OCI-LY7 (cell line): ENCODE results near the gene FMN1. TPM values are rescaled to one million over a fixed set of nuclear protein-coding genes. Genes with fewer than 3 reads are reported as not detected.

Source experiments
- BruUV-seq: library from RNA; stranded (reverse); fragments of 400-500 nt; replicated peaks from 2 replicates; lab custom pipeline; 2021; lab: Mats Ljungman, UMichigan
- CTCF ChIA-PET: fragments of 300-600 bp; sonication (Branson Sonifier 250); formaldehyde crosslinking; loops from one replicate; lab custom pipeline; 2022; ENCODE audit warnings: antibody characterized with exemption; ENCODE audit not compliant: unreplicated experiment; lab: Charles Lee
- POLR2A ChIA-PET: fragments of 300-600 bp; sonication (Branson Sonifier 250); formaldehyde crosslinking; loops from one replicate; lab custom pipeline; 2022; ENCODE audit warnings: antibody characterized with exemption; lab: Charles Lee
- DNase-seq: peaks from one replicate; pipeline ENCODE4 v3.0.0-alpha.2; 2015; ENCODE audit warnings: low spot score
- H2AFZ ChIP-seq: fragments of 200-600 bp; sonication (generic), shearing (Covaris generic); 2 replicates; pipeline ENCODE4 v1.6.1; 2014; ENCODE audit warnings: mild to moderate bottlenecking, antibody characterized with exemption, low read length, moderate library complexity
- H3K27ac ChIP-seq: fragments of 200-600 bp; sonication (generic); 2 replicates; pipeline ENCODE4 v1.5.1; 2014; ENCODE audit warnings: mixed run types, low read depth, mild to moderate bottlenecking, moderate library complexity, low read length, inconsistent platforms; ENCODE audit not compliant: poor library complexity, severe bottlenecking
- H3K36me3 ChIP-seq: fragments of 200-600 bp; sonication (generic); 2 replicates; pipeline ENCODE4 v1.6.1; 2014; ENCODE audit warnings: mild to moderate bottlenecking, antibody characterized with exemption, low read length, moderate library complexity, mixed read lengths; ENCODE audit not compliant: insufficient read depth
- H3K4me1 ChIP-seq: fragments of 200-600 bp; sonication (generic); 2 replicates; pipeline ENCODE4 v1.5.1; 2014; ENCODE audit warnings: mild to moderate bottlenecking, low read length; ENCODE audit not compliant: insufficient read depth, poor library complexity, severe bottlenecking
- H3K4me2 ChIP-seq: fragments of 200-600 bp; sonication (generic); 2 replicates; pipeline ENCODE4 v1.6.1; 2014; ENCODE audit warnings: mild to moderate bottlenecking, low read length
- H3K4me3 ChIP-seq: fragments of 200-600 bp; sonication (generic); 2 replicates; pipeline ENCODE4 v1.5.1; 2014; ENCODE audit warnings: mild to moderate bottlenecking, low read depth, low read length; ENCODE audit not compliant: poor library complexity, severe bottlenecking
- H3K79me2 ChIP-seq: fragments of 200-600 bp; sonication (generic); 2 replicates; pipeline ENCODE4 v1.6.1; 2016; ENCODE audit warnings: low read depth, mild to moderate bottlenecking, low read length, moderate library complexity, mixed read lengths; ENCODE audit not compliant: insufficient read depth
- H3K9me2 ChIP-seq: fragments of 200-600 bp; sonication (generic); 2 replicates; pipeline ENCODE4 v1.6.1; 2016; ENCODE audit warnings: mild to moderate bottlenecking, low read length, mixed read lengths; ENCODE audit not compliant: insufficient read depth
- H3K9me3 ChIP-seq: fragments of 200-600 bp; sonication (generic); 2 replicates; pipeline ENCODE4 v1.6.1; 2014; ENCODE audit warnings: mild to moderate bottlenecking, mixed run types, low read length, mixed read lengths
- H4K20me1 ChIP-seq: fragments of 200-600 bp; sonication (generic); 2 replicates; pipeline ENCODE4 v1.6.1; 2014; ENCODE audit warnings: mild to moderate bottlenecking, antibody characterized with exemption, low read length, moderate library complexity, mixed read lengths; ENCODE audit not compliant: insufficient read depth
- EZH2phosphoT487 ChIP-seq: fragments of 200-600 bp; sonication (generic); IDR thresholded peaks from 2 replicates; pipeline ENCODE4 v1.6.1; 2018; ENCODE audit warnings: low read depth, borderline replicate concordance, mild to moderate bottlenecking, mixed run types, antibody characterized with exemption, low read length, moderate library complexity, mixed read lengths
- intact Hi-C: fragments of 100-400 bp; cut with micrococcal nuclease; formaldehyde crosslinking; loops from one replicate; pipeline ENCODE4 v1.10.0; 2022; ENCODE audit not compliant: unreplicated experiment
- total RNA-seq, 2 experiments: library from RNA; depleted of rRNA in 1 of 2; stranded (reverse); fragments of >200 nt in 1 of 2; shearing (Covaris generic) in 1 of 2; gene quantifications; 2 replicates each; pipeline ENCODE4 v1.2.3, GENCODE V29; 2014 to 2022
- TF ChIP-seq, protein P1 (sequence below): fragments of 200-600 bp; sonication (generic); conservative IDR thresholded peaks from 2 replicates; pipeline ENCODE4 v1.5.1; 2014; ENCODE audit warnings: mild to moderate bottlenecking, antibody characterized with exemption, low read length, moderate library complexity, mixed read lengths

Gene FMN1
- total RNA-seq, 2 experiments from 2014 or later: 3.2 to 4.2 TPM

- Histone ChIP-seq H4K20me1 (no peaks in the 10 kb centered on the region), H3K27ac (no peak overlapping the region), H2AFZ (no peak overlapping the region), H3K9me3 (no peaks in the 10 kb centered on the region), H3K4me2 (no peak overlapping the region), H3K4me1 (no peaks in the 10 kb centered on the region), H3K79me2 (no peaks in the 10 kb centered on the region), H3K36me3 (no peaks in the 10 kb centered on the region), H3K9me2 (no peaks in the 10 kb centered on the region), H3K4me3 (no peak overlapping the region)
- intact Hi-C loops: no loop called here
- POLR2A ChIA-PET: no interaction called here
- DNase-seq: no peak
- no TSS peak for BruUV-seq
- TF ChIP-seq, protein P1, sequence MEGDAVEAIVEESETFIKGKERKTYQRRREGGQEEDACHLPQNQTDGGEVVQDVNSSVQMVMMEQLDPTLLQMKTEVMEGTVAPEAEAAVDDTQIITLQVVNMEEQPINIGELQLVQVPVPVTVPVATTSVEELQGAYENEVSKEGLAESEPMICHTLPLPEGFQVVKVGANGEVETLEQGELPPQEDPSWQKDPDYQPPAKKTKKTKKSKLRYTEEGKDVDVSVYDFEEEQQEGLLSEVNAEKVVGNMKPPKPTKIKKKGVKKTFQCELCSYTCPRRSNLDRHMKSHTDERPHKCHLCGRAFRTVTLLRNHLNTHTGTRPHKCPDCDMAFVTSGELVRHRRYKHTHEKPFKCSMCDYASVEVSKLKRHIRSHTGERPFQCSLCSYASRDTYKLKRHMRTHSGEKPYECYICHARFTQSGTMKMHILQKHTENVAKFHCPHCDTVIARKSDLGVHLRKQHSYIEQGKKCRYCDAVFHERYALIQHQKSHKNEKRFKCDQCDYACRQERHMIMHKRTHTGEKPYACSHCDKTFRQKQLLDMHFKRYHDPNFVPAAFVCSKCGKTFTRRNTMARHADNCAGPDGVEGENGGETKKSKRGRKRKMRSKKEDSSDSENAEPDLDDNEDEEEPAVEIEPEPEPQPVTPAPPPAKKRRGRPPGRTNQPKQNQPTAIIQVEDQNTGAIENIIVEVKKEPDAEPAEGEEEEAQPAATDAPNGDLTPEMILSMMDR: no peak
- TF ChIP-seq EZH2phosphoT487: no peak
- CTCF ChIA-PET: no interaction called here
These were observed 463.5 kb downstream of the FMN1 start for GRCh38 chr15:32730677-32731654.

GRCh38 chr15:32729700-32730395 lies 464.7 kb downstream of the FMN1 start:
- no TSS peak for BruUV-seq
- H3K9me2 ChIP-seq: no peaks in the 10 kb centered on the region
- H3K36me3 ChIP-seq: no peaks in the 10 kb centered on the region
- no peaks in the 10 kb centered on the region for H3K9me3 ChIP-seq
- no peak for TF ChIP-seq EZH2phosphoT487
- TF ChIP-seq, protein P1: no peak
- CTCF ChIA-PET: no interaction called here
- no peaks in the 10 kb centered on the region for H3K79me2 ChIP-seq
- POLR2A ChIA-PET: no interaction called here
- no peak overlapping the region for H3K4me3 ChIP-seq
- no peak overlapping the region for H3K4me2 ChIP-seq
- no peak overlapping the region for H2AFZ ChIP-seq
- no peak for DNase-seq
- no peaks in the 10 kb centered on the region for H4K20me1 ChIP-seq
- no peak overlapping the region for H3K27ac ChIP-seq
- no peaks in the 10 kb centered on the region for H3K4me1 ChIP-seq
- intact Hi-C loops: no loop called here
